ENCODE data around the gene RESF1.

DNA sequence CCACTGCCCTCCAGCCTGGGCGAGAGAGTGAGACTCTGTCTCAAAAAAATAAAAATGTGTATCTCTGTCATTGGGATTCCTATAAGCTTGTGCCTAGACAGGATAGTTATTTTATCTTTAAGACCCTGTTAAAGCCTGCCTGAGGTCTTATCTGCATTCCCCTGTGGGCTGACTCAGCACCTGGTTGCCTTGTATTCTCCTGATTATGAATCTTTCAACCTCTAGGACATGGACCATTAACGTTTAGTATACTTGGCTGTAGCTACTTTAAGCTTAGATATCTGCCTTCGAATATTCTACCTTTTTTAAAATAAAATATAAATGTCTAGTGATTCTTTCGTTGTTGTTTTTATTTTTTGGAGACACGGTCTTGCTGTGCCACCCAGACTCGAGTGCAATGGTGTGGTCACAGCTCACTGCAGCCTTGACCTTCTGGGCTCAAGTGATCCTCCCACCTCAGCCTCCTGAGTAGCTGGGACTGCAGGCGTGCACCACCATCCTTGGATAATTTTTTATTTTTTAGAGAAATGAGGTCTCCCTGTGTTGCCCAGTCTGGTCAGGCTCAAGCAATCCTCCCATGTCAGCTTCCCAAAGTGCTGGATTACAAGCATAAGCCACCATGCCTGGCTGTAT, 41.3 kb downstream of the RESF1 start:
- TF ChIP-seq, protein P1, sequence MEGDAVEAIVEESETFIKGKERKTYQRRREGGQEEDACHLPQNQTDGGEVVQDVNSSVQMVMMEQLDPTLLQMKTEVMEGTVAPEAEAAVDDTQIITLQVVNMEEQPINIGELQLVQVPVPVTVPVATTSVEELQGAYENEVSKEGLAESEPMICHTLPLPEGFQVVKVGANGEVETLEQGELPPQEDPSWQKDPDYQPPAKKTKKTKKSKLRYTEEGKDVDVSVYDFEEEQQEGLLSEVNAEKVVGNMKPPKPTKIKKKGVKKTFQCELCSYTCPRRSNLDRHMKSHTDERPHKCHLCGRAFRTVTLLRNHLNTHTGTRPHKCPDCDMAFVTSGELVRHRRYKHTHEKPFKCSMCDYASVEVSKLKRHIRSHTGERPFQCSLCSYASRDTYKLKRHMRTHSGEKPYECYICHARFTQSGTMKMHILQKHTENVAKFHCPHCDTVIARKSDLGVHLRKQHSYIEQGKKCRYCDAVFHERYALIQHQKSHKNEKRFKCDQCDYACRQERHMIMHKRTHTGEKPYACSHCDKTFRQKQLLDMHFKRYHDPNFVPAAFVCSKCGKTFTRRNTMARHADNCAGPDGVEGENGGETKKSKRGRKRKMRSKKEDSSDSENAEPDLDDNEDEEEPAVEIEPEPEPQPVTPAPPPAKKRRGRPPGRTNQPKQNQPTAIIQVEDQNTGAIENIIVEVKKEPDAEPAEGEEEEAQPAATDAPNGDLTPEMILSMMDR (conservative IDR thresholded peaks at IDR 0.05 in 1 of 2, IDR thresholded peaks at IDR 0.05 in 1 of 2; ENCODE audit: low read depth in 1 of 2, low read length in 2 of 2): no peak
- TF ChIP-seq EZH2 (IDR thresholded peaks at IDR 0.05; ENCODE audit: low read length, missing control alignments): no peak

Data from fibroblast of lung (primary cell).